Endothelial cell of hepatic sinusoid (primary cell): Measurements from ENCODE around the gene CCSAP.
"Not testable (repeated sequence)": the region's sequence is repeated elsewhere in the genome, so short reads cannot be mapped to it uniquely, and the experiment has no call there.

Experiments used
- in situ Hi-C: cut with HindIII; loops from 2 replicates; pipeline ENCODE4 v1.10.0; 2017; ENCODE audit warnings: low sequenced_read_pairs

The CCSAP gene

DNA sequence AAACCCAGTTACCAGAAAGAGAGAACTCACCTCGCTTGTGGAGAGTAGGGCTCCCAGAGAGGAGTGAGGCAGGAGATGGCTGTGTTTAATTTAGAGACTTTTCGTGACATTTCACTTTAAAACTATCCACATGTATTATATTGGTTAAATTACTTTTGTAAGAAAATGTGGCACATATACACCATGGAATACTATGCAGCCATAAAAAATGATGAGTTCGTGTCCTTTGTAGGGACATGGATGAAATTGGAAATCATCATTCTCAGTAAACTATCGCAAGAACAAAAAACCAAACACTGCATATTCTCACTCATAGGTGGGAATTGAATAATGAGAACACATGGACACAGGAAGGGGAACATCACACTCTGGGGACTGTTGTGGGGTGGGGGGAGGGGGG is 51.2 kb downstream of the CCSAP start:
- in situ Hi-C loops = not testable (repeated sequence)

DNA sequence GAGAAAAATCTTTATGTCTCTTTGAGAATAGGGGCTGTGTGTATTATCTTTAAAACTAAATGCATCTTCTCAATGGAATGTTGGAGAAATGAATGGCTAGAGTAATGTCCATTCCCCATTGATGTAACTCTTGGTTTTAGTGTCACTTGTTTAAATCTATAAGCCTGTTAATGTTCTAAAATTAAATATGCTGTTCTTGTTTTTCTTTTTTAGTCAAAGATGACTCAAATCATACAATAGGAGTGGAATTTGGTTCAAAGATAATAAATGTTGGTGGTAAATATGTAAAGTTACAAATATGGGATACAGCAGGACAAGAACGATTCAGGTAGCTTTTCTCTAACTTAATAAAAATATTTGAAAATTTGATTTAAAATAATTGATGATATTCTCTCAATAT is 54.3 kb downstream of the CCSAP start:
- in situ Hi-C loops = no loop called here

DNA sequence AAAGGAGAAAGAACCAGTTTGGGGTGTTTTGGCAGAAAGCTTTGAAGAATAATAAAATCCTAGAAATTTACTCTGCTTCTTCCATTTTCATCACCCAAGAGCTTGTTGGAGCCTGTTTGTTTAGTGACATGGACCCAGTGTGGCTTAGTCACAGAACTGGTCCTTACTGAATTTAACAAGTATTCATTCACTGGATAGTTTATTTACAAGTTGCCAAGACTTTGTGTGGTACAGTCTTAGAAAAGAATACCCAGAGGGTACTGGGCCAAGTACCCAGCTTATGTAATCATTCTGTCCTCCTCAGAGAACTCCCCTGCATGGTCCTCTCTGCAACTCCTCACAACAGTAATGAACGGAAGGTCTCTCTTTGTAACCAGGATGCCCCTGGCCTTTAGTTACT is 55.6 kb downstream of the CCSAP start:
- in situ Hi-C loops = no loop called here

DNA sequence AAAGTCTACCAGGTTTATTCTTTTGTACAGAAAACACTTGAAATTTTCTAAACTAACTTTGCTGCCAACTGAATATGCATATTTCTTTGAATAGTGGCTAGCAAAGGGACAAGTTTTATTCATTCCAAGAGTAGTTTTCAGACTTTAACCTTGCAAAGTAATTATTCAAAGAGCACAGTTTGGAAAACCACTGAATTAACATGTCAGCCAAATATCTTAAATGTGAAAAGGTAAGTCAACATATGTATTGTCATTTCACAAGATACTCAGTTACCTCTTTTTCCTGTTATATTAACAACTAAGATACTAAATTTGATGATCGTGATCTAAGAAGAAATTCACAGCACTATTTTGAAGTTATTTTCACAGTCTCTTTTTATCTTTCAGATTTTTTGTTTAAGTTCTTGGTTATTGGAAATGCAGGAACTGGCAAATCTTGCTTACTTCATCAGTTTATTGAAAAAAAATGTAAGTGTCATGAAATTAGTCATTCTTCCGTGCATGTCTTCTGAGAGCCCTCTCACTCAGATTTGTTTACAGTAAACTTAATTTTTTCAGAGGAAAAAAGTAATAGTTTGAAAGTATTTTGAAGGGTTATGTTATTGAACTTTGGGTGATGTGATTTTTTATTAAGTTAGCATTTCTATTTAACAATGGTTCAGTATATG is 56.6 kb downstream of the CCSAP start:
- in situ Hi-C loops = no loop called here

DNA sequence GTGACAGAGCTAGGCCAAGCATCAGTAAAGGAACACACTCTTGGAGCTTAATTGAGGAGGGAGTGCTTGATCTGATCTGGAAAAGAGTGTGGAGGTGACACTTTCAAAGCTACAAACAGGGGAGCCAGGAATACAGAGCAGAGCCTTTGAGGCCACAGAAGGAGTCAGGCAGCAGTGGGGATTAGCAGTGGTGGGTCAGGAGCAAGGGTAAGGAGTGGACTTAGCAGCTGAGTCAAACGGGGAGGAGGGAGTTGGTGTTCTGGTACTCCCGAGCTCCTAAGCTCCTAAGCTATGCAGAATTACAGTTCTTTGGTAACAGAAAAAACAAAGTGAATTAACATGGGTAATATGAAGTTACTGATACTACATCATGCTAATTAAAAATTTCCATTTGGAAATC is 57.4 kb downstream of the CCSAP start:
- in situ Hi-C loops = no loop called here

DNA sequence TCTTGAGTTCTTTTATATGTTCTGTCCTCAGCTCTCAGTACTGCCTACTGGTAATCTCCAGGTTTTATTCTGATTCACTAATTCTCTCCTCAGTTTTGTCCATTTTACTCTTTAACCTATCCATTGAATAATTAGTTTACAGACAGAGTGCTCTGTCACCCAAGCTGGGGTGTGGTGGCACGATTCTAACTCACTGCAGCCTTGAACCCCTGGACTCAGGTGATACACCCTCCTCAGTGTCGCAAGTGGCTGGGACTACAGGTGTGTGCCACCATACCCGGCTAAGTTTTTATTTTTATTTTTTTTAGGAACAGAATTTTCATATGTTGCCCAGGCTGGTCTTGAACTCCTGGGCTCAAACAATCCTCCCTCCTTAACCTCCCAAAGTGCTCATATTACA is 58.0 kb downstream of the CCSAP start:
- in situ Hi-C loops = no loop called here

DNA sequence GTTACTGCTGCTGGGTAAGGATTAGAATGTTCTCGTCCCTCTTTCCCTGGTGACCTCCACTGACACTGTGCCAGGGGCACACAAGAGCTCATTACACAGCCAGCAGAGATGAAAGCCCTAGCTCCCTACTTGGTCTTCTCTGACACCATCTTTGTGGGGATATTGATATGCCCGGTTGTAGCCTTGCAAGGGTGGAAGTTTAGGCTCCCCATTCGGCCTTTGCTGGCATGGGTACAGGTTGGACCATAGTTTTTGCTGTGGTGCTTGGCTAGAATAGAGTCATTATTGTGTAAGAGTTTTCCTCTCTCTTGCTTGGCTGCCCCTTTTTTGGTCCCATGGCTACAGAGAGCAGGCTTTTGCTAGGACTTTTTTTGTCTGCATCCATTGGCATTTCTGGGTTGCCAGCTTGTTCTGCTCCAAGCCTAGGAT is 59.6 kb downstream of the CCSAP start:
- in situ Hi-C loops = no loop called here

DNA sequence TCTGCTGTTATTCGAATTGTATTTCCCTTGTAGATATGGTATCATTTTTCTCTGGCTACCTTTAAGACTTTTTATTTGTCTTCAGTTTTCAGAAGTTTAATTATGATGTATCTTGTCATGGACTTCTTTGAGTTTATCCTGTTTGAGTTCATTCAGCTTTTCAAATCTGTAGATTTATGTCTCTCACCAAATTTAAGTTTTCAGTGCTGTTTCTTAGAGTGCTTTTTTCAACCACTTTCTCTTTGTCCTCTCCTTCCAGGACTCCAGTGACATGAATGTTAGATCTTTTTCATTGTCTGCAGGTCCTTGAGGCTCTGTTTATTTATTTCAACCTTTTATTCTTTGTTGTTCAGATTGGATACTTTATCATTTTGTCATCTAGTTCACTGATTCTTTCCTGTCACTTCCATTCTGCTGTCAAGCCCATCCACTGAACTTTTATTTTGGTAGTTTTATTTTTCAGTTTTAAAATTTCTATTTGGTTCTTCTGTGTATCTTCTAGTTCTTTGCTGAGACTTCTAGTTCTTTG is 60.5 kb downstream of the CCSAP start:
- in situ Hi-C loops = no loop called here

DNA sequence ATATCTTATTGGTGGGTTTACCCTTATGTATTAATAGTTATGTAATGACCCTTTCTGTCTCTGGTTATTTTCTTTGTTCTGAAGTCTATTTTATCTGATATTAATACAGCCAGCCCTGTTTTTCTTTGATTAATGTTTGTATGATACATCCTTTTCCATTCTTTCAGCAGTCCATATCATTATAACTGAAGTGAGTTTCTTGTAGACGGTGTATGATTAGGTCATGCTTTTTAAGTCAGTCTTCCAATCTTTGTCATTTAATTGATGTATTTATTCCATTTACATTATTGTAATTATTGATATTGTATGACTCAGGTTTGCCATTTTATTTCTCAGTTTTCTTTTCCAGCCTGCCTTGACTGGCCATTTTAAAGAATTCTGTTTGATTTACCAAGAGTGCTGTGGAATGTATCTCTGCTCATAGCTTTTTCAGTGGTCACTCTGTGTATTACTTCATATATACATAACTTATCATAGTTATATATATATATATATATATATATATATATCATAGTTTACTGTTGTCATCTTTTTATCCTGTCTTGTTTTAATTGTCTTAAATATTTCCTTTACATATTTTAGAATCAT is 61.4 kb downstream of the CCSAP start:
- in situ Hi-C loops = no loop called here

DNA sequence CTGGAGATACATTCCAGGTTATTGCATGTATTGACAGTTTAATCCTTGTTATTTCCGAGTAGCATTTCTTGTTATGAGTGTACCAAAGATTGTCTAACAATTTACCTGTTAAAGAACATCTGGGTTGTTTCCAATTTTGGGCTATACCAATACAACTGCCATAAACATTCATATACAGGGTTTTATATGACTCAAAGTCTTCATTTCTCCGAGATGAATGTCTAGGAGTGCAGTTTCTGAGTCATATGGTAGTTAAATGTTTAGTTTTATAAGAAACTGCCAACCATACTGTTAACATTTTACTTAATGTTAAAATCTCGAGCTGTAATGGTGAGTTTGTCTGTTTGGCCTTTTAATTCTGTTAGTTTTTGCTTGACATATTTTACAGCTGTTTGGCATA is 61.9 kb downstream of the CCSAP start:
- in situ Hi-C loops = no loop called here

DNA sequence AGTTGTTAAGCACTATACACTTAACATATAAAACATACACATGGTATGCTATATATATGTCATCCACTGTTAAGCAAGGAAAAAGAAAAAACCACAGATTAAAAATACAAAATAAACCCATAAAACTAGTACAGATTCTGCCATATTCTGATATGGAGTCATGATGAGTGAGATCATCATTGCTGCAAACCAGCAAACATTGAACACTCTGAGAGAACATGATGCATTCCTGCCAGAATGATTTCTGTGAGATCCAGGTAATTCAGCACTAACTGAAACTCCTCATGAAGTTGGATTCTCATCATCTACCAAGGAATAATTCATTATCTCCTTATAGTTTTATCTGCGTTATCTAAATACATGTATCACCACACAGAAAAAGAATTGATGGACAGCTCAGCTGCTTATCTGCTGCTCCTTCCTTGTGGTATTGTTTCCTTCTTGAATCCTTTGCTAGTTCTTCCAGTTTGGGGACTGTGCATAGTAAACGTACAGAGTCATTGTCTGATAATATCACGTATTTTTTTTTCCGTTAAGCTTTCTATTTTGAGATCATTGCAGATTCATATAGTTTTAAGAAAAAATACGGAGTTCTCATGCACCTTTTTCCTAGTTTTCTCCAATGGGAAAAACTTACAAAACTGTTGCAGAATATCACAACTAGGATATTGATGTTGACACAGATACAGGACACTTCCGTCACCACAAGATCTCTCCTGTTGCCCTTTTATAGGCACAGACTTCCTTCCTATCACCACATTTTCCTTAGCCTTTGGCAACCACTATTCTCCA is 62.6 kb downstream of the CCSAP start:
- in situ Hi-C loops = no loop called here

DNA sequence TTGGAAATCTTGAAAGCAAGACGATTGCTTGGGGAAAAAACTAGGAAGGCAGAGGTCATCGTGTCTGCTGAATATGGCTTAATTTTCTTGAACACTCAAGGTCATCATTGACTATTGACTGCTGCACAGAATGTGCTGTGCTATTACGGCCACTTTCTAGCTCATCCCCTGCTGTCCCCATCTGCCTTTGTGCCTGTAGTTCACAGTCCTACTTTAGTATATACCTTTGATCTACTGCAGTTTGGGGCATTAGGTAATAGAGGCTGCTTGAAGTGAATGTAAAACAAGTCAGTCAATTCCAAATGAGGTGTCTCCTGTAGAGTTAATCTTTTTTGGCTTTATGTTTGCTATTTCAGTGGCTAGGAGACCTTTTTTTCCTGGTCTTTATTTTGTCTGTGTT is 63.6 kb downstream of the CCSAP start:
- in situ Hi-C loops = no loop called here

DNA sequence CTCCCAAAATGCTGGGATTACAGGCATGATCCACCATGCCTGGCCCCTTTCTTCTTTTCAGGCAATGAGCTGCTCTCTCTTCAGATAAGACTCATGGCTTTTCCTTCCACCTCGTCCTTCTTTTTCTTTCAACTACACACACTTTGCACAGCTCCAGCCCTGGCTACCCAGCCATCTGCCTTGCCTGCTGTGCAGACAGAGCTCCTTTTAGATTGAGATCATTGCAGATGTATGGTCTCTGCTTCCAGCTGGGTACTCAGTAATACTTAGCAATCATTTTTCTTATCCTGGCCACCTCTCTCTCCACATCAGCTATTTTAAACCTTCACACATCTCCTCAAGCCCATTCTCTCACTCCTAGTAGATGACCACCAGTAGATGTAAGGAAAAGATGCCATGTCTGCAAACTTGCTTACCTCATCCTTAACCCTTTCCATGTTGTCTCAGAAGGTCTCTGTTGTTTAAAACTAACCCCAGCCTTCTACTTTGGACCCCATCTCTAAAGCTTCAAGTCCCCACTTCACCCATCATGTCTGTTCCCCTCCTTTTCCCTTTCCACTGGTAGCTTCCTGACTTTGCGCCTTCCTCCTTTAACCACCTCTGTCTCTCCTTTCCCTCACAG is 64.6 kb downstream of the CCSAP start:
- in situ Hi-C loops = no loop called here

DNA sequence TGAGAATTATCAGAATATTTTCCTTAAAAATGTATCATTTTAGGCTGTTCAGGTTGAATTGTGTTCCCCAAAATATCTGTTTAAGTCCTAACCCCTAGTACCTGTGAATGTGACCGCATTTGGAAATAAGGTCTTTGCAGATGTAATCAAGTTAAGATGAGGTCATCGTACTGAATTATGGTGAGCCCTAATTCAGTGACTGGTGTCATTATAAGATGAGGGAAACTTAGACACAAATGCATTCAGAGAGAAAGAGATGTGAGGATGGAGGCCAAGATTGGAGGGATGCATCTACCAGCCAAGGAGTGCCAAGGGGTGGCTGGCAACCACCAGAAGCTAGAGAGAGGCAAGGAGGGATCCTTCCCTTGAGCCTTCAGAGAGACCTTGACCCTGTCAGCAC is 67.8 kb downstream of the CCSAP start:
- in situ Hi-C loops = no loop called here

DNA sequence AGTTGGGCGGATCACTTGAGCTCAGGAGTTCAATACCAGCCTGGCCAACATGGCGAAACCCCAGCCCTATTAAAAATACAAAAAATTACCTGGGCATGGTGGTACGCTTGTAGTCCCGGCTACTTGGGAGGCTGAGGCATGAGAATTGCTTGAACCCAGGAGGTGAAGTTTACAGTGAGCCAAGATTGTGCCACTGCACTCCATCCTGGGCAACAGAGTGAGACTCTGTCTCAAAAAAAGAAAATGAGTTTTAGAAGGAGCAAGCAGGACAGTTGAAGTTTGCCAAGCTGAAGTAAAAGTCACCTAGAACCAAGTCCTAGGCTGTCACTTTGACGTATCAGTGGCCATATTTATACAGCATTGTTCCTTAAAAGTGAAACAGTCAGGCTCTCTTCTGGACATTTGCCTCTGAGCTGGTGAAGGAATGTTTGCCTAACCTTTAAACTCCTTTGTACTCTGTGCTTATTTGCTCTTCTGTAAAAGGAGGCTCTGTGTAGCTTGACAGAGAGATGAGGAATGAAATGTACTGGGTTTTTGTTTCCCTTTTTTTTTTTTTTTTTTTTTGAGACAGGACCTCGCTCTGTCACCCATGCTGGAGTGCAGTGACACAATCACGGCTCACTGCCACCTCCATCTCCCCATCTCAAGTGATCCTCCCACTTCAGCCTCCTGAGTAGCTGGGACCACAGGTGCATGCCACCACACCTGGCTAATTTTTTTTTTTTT is 69.2 kb downstream of the CCSAP start:
- in situ Hi-C loops = loop anchor here (25.0 kb wide), 1 partner anchor 214 kb away; no protein-coding TSS in a partner anchor

DNA sequence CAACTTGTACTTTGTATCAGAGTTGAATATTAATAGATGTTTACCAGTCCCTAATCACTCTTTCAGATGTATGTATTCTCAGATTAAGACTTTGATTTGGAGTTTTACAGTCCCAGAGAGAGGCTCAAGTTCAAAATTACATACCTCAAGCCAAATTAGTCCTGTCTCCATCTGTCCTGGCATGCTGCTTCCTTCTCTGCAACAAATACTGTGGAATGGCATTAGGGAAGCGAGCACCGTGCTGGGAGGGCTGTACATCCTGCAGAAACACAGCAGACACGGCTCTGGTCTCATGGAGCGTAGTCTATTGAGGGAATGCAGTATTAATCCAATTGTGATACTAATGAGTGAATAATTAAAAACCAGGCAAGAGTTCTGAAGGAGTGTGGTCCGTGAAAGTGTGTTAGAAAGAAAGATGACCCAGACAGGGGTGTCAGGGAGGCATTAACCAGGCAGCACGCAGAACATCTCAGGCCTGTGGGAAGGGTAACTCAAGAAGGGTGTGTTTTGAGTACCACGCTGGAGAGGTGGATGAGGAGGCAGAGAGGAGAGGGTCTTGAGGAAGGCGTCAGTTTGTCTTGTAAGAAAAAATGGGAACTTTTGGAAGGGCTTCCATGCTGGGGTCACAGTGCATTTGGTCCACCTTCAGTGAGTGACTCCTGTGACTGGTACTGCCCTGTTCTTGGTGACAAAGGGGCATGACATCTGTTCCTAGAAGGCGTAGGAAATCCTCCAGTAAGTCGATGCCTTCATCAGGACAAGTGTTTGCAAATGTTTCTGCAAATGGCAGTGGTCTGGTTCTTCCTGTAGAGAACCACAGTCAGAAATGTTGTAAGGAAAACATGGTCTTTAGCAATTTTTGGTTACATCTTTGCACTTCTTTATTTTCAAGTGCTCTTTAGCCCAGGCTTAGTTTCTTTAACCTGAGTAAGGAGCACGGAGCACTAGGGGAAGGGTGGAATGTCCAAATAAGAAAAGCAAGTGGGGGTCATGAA is 70.4 kb downstream of the CCSAP start:
- in situ Hi-C loops = loop anchor here (25.0 kb wide), 1 partner anchor 215 kb away; no protein-coding TSS in a partner anchor

DNA sequence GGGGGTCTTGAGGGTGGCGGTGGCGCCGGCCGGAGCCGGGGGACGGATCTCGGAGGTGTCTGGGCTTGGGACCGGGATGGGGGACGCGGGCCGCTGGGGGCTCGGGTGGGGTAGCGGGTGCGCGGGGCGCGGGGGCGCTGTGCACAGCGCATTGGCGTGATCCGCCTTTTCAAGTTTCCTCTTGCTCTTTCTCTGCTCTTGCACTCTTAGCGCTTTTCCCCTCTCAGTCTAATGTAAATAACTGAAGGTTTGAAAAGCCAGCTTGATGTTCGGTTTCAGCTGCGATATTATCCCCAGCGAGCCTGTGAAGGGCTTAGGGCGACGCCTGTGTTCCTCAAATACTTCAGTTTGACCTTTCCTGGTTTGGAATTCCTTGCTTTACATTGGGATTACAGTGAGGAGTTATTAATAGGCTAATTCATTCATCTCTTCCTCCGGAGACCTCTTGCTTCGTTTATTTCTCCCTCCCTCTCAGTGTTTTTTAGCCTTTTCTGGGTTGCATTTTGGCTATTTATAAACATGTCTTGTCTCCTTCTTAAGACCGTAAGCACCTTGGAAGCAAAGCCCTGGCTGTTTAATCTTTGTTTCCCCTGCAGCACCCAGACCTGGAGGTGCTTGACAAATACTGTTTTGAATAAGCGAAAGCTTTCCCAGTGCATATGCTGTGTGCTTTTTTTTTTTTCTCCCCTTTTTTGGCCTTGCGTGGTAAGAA is 71.2 kb downstream of the CCSAP start:
- in situ Hi-C loops = loop anchor here (25.0 kb wide), 1 partner anchor 216 kb away; no protein-coding TSS in a partner anchor
